ENCODE measurements around the gene PNLIPRP1.

- no peak for TF ChIP-seq YY1 (IDR thresholded peaks at IDR 0.05; ENCODE audit: insufficient read depth, insufficient read length)
- no peak for TF ChIP-seq SUZ12 (IDR thresholded peaks at IDR 0.05; ENCODE audit: extremely low read depth, insufficient read depth, insufficient read length)
- no peak for TF ChIP-seq ZNF274 (IDR thresholded peaks at IDR 0.05; ENCODE audit: low read depth, low read length)
Observed at GRCh38 chr10:116545122-116545521, 45.6 kb upstream of the PNLIPRP1 start.

Data from NT2/D1 (cell line).